Endothelial cell of umbilical vein (primary cell): ENCODE results near the gene IL16. TPM values are rescaled to one million over a fixed set of nuclear protein-coding genes. Genes with fewer than 3 reads are reported as not detected.

Experiments used
- BruUV-seq: library from RNA; stranded (reverse); fragments of 400-500 nt; replicated peaks from 2 replicates; lab custom pipeline; 2021; lab: Mats Ljungman, UMichigan
- CTCF ChIA-PET: fragments of 300-600, 350-600 bp; sonication (Branson Sonifier 250); formaldehyde crosslinking; loops from one replicate; lab custom pipeline; 2021; ENCODE audit warnings: antibody characterized with exemption, inconsistent platforms; lab: Charles Lee
- POLR2A ChIA-PET: fragments of 300-600, 350-600 bp; sonication (Branson Sonifier 250); formaldehyde crosslinking; loops from one replicate; lab custom pipeline; 2021; ENCODE audit warnings: antibody characterized with exemption, inconsistent platforms; lab: Charles Lee
- DNase-seq: peaks from one replicate; pipeline ENCODE4 v3.0.0-alpha.2; 2011; ENCODE audit warnings: low read depth, low spot score
- FAIRE-seq: peaks from 2 replicates; lab custom pipeline; 2011; peaks lifted over from hg19 to GRCh38; lab: Jason Lieb, UNC
- H2AFZ ChIP-seq: 2 replicates; pipeline ENCODE4 v1.6.0; 2012; ENCODE audit warnings: low read depth, low read length, control low read depth, inconsistent platforms
- H3K27ac ChIP-seq: 2 replicates; pipeline ENCODE4 v1.5.1; 2011; ENCODE audit warnings: low read depth, mild to moderate bottlenecking, control low read depth, low read length, moderate library complexity; ENCODE audit not compliant: insufficient read depth
- H3K27me3 ChIP-seq, 2 experiments: 2 replicates each; pipeline versions ENCODE4 v1.6.0 to v1.6.1; 2011; ENCODE audit warnings: low read length in 2 of 2, mixed read lengths in 1 of 2; ENCODE audit not compliant: control insufficient read depth in 2 of 2, insufficient read depth in 2 of 2
- H3K36me3 ChIP-seq, 2 experiments: 2 replicates in 1 of 2; 3 replicates in 1 of 2; pipeline ENCODE4 v1.5.1; 2011; ENCODE audit warnings: low read length in 2 of 2, mild to moderate bottlenecking in 1 of 2, moderate library complexity in 1 of 2; ENCODE audit not compliant: control insufficient read depth in 2 of 2, insufficient read depth in 2 of 2; ENCODE audit errors: extremely low read depth in 1 of 2
- H3K4me1 ChIP-seq: 3 replicates; pipeline ENCODE4 v1.5.1; 2011; ENCODE audit warnings: mild to moderate bottlenecking, low read length; ENCODE audit not compliant: control insufficient read depth, insufficient read depth; ENCODE audit errors: extremely low read depth
- H3K4me2 ChIP-seq: 2 replicates; pipeline ENCODE4 v1.6.1; 2011; ENCODE audit warnings: low read length, control low read depth, mixed read lengths; ENCODE audit not compliant: insufficient read depth
- H3K4me3 ChIP-seq, 3 experiments: fragments of 200-600 bp in 1 of 3; sonication (generic), shearing (Covaris generic) in 1 of 3; replicated peaks in 1 of 3; 2 replicates each; pipeline ENCODE4 v1.5.1; 2011 to 2016; ENCODE audit warnings: control low read depth in 3 of 3, low read length in 3 of 3, mild to moderate bottlenecking in 2 of 3, inconsistent platforms in 1 of 3, low read depth in 1 of 3, moderate library complexity in 1 of 3; ENCODE audit not compliant: insufficient read depth in 1 of 3
- H3K79me2 ChIP-seq: 2 replicates; pipeline ENCODE4 v1.6.0; 2012; ENCODE audit warnings: low read length, inconsistent platforms; ENCODE audit not compliant: control insufficient read depth, insufficient read depth
- H3K9ac ChIP-seq: replicated peaks from 2 replicates; pipeline ENCODE3; 2011; ENCODE audit warnings: low read length, control low read depth; ENCODE audit not compliant: insufficient read depth; ENCODE audit errors: extremely low read depth
- H3K9me1 ChIP-seq: replicated peaks from 3 replicates; pipeline ENCODE4 v1.6.0; 2011; ENCODE audit warnings: mild to moderate bottlenecking, low read length; ENCODE audit not compliant: control insufficient read depth, insufficient read depth; ENCODE audit errors: extremely low read depth
- H3K9me3 ChIP-seq: replicated peaks from 2 replicates; pipeline ENCODE4 v1.5.1; 2012; ENCODE audit warnings: low read length, inconsistent platforms; ENCODE audit not compliant: control insufficient read depth, insufficient read depth
- H4K20me1 ChIP-seq: replicated peaks from 2 replicates; pipeline ENCODE3; 2011; ENCODE audit warnings: mild to moderate bottlenecking, low read length; ENCODE audit not compliant: control insufficient read depth, insufficient read depth; ENCODE audit errors: extremely low read depth
- CTCF ChIP-seq, 2 donors: IDR thresholded peaks; 1 replicate in 1 of 2; 2 replicates in 1 of 2; pipeline ENCODE4 v1.5.1; 2011; ENCODE audit warnings: low read length in 2 of 2, mild to moderate bottlenecking in 2 of 2, moderate library complexity in 2 of 2, control low read depth in 1 of 2, inconsistent platforms in 1 of 2, low read depth in 1 of 2; ENCODE audit not compliant: insufficient read depth in 1 of 2; ENCODE audit errors: extremely low read depth in 1 of 2
- EZH2 ChIP-seq: IDR thresholded peaks from 2 replicates; pipeline ENCODE4 v1.6.1; 2012; ENCODE audit warnings: borderline replicate concordance, low read depth, mild to moderate bottlenecking, moderate library complexity, low read length, inconsistent platforms; ENCODE audit not compliant: severe bottlenecking
- FOS ChIP-seq: IDR thresholded peaks from 2 replicates; pipeline ENCODE4 v1.6.1; 2011; ENCODE audit warnings: mild to moderate bottlenecking, low read length, moderate library complexity, borderline replicate concordance; ENCODE audit not compliant: insufficient read depth
- GATA2 ChIP-seq: IDR thresholded peaks from 2 replicates; pipeline ENCODE4 v1.7.0; 2011; ENCODE audit warnings: low read depth, mild to moderate bottlenecking, moderate library complexity, mixed read lengths, low read length; ENCODE audit not compliant: insufficient read length, insufficient read depth
- JUN ChIP-seq: IDR thresholded peaks from 2 replicates; pipeline ENCODE4 v1.6.1; 2011; ENCODE audit warnings: borderline replicate concordance, low read depth; ENCODE audit not compliant: insufficient read length, insufficient read depth
- MYC ChIP-seq: IDR thresholded peaks from one replicate; pipeline ENCODE4 v1.6.1; 2011; ENCODE audit warnings: mild to moderate bottlenecking, low read depth, low read length
- POLR2A ChIP-seq: IDR thresholded peaks from 2 replicates; pipeline ENCODE4 v1.6.1; 2012; ENCODE audit warnings: low read depth, mild to moderate bottlenecking, control low read depth, low read length
- POLR2AphosphoS5 ChIP-seq: IDR thresholded peaks from 2 replicates; pipeline ENCODE4 v1.6.1; 2012; ENCODE audit warnings: low read depth, mild to moderate bottlenecking, control low read depth, low read length, moderate library complexity; ENCODE audit not compliant: insufficient read depth
- dilution Hi-C: fragments of 300-500 bp; cut with MboI; formaldehyde crosslinking; loops from one replicate; pipeline ENCODE4 v1.15.0; 2019; ENCODE audit warnings: low sequenced_read_pairs; ENCODE audit not compliant: extremely low pct_ligation_motif_present
- intact Hi-C: fragments of 100-400 bp; cut with micrococcal nuclease; formaldehyde crosslinking; loops from one replicate; pipeline ENCODE4 v1.10.0; 2022
- polyA plus RNA-seq, 4 experiments: library from polyadenylated mRNA; depleted of rRNA in 3 of 4; stranded (reverse) in 3 of 4; unstranded in 1 of 4; fragments of >200 nt; gene quantifications; 2 replicates each; pipeline versions ENCODE4 v1.2.1 to v1.2.3, GENCODE V29; 2011 to 2012; ENCODE audit warnings: missing spikeins in 1 of 4
- total RNA-seq: library from RNA; stranded (reverse); gene quantifications from 2 replicates; pipeline ENCODE4 v1.2.3, GENCODE V29; 2021
- TF ChIP-seq, protein P1 (sequence below): IDR thresholded peaks from 2 replicates; pipeline ENCODE4 v1.6.1; 2011; ENCODE audit not compliant: insufficient read depth, insufficient read length

IL16 gene
- total and polyA plus RNA-seq, 2 donors (not counting 3 experiments of a cell fraction or from before 2014, with no cell fraction given), result 0.29 to 2.1 TPM

DNA sequence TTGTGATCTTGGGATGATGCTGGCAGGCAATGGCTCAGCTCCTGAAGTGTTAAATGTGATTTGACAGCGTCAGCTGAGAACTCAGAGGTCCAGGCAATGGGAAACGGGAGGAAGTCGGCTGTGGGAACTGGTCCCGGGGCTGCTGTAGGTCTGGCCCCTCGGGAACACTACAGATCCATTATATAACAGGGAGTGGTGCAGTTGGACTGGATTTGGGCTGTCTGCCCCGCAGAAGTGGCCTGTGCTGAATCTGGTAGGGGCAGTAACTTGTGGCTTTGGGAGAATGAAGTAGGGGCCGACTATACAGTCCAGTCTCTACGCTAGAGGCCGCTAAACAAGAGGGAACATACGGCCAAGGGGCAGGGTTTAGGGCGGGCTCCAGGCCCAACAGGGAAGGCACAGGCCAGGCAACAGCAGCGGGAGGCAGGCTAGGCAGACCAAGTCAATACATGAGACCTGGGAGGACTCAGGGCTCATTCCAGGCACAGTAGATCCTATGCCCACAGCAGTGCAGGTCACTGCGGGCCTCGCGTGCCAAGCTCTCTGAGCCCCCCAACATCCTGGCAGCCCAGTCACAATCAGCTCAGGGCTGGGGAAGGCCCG lies 20.3 kb upstream of the IL16 start:
- dilution Hi-C loops, result no loop called here
- no peak for FAIRE-seq

More for the DNA sequence above, 20.3 kb upstream of the IL16 start:
- POLR2A ChIA-PET, result no interaction called here
- TF ChIP-seq POLR2A (no peak), EZH2 (no peak), FOS (no peak), GATA2 (no peak), CTCF (IDR thresholded peaks at IDR 0.05; ENCODE audit: extremely low read depth in 1 of 2, insufficient read depth in 1 of 2, low read depth in 1 of 2, low read length in 2 of 2) (no peak), JUN (no peak), POLR2AphosphoS5 (no peak), MYC (no peak)
- TF ChIP-seq, protein P1, sequence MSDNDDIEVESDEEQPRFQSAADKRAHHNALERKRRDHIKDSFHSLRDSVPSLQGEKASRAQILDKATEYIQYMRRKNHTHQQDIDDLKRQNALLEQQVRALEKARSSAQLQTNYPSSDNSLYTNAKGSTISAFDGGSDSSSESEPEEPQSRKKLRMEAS, result no peak
- no peak for DNase-seq
- Histone ChIP-seq H2AFZ (no peak overlapping the region), H3K36me3 (no peaks in the 10 kb centered on the region), H3K4me1 (no peaks in the 10 kb centered on the region), H3K79me2 (no peaks in the 10 kb centered on the region), H4K20me1 (no peaks in the 10 kb centered on the region), H3K9ac (no peak overlapping the region), H3K4me3 (no peak overlapping the region), H3K4me2 (no peak overlapping the region), H3K9me3 (no peaks in the 10 kb centered on the region), H3K9me1 (no peaks in the 10 kb centered on the region), H3K27me3 (no peaks in the 10 kb centered on the region), H3K27ac (no peak overlapping the region)
- CTCF ChIA-PET, result no interaction called here
- intact Hi-C loops, result no loop called here
- no TSS peak for BruUV-seq
